ACHN (cell line): ENCODE data around the gene ANO7.
"Not testable (repeated sequence)": the region's sequence is repeated elsewhere in the genome, so short reads cannot be mapped to it uniquely, and the experiment has no call there.

Experiments used
- DNase-seq: peaks from one replicate; pipeline ENCODE4 v3.0.0-alpha.2; 2015
- in situ Hi-C: cut with HindIII; loops from 2 replicates; pipeline ENCODE4 v1.10.0; 2017; ENCODE audit warnings: low sequenced_read_pairs, low pct_ligation_motif_present, low pct_unique_long_range_greater_than_20kb

The ANO7 gene

DNA sequence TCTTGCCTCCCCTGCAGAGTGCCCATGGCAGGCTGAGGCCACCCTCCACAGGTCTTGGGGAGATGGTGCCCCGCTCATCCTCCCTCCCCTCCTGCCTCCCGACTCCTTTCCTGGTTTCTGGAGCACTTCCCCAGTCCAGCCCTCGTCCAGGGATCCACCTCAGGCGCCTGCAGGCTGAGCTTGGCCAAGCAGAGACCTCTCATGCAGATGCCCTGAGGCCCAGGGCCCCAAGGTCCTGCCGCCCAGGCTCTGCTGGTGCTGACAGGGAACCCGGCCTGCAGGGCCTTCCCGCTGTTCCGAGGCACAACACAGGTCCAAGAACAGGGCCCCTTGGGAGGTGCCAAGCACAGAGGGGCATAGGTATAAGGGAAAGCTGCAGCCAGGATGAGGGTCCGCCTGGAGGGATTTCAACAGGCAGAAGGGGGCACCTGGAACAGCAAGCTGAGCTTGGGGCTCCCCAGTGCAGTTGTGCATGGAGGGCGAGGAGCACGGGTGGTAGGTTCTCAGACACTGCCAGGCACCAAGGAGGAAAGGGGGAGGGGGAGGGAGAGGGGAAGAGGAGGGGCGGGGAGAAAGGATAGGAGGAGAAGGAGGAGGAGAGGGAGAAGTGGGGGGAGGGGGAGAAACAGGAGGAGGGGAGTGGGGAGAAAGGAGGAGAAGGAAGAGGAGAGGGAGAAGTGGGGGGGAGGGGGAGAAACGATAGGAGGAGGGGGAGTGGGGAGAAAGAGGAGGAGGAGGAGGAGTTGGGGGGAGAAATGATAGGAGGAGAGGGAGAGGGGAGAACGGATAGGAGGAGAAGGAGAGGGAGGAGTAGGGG is 1.2 kb upstream of the ANO7 start:
- in situ Hi-C loops, result no loop called here

DNA sequence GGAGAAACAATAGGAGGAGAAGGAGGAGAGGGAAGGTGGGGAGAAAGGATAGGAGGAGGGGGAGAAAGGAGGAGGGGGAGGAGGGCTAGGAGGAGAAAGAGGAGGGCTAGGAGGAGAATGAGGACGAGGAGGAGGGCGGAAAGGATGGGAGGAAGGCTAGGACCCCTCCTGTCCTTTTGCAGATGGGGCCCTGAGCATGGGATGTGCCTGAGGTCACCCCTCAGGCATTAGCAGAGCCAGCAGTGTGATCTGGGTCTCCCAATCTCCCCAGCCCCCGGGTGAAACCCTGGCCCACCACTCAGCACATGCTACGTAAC is 601 bp upstream of the ANO7 start:
- in situ Hi-C loops, result no loop called here
- DNase-seq, result no peak

More for the DNA sequence above, 1.2 kb upstream of the ANO7 start:
- DNase-seq, result no peak

DNA sequence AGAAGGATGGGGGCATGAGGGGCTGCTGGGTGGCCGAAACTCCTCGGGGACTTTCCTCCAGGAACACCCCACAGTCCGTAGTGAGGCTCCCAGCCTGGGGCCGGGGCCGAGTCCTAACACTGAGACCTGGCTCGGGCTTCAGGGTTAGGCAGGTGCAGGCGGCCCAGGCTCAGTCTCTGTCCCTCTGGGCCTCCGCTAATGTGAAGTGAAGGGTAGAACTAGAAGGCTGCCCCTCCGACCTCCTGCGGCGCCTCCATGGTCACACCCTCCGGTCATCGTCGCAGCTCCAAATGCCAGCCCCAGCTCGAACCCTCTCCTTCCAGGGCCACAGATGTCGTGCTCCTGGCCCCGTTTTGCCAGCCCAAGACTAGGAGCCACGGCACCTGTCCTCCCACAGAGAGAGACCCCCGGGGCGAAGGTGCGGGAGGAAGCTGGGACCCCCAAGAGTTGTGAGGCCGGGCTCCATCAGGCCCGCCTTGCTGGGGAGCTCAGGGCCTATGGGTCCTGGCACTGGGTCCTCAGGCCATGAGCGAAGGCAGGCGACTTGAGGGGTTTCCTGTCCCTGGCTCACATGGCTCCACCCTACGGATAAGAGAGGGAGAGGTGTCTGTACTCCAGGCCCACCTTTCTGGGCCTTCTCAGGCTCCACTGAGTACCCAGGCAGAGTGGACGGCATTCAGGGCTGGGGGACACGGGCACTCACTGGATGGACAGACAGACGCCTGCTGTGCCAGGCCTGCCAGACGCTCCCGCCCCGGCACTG is 797 bp downstream of the ANO7 start:
- DNase-seq, result no peak
- in situ Hi-C loops, result no loop called here

- DNase-seq, result no peak
- in situ Hi-C loops, result no loop called here
Measured at GRCh38 chr2:241189856-241190201, 1.4 kb downstream of the ANO7 start.

DNA sequence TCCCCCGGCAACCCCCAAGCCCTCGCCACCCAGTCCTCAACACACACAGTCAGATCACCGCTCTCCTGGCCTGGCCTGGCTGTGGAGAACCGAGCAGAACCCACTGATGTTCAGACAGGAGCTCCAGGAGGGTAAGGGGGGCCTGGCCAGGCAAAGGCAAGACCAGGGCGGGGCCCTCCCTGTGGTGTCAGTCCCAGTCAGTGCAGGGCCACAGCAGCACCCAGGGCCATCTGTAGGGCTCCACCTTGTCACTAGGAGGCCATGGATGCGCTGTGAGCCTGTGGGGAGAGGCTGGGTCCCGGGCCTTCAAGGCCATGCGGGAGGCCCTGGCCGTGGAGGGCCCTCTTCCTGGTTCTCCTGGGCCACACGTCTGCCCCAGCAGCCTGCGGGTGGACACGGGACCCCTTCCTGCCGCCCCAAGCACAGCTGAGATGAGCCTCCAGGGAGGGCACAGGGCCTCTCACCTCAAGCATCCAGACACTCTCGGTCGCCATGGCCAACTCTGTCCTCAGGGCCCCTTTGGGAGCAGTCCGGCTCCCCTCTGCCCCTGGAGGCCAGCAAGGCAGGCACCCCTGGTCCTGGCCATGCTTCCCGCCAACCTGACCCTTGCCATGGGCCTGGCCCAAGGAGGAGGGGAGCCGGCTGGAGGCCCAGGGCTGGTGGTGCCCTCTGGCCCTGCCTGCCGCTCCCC is 2.0 kb downstream of the ANO7 start:
- no peak for DNase-seq
- in situ Hi-C loops, result no loop called here

DNA sequence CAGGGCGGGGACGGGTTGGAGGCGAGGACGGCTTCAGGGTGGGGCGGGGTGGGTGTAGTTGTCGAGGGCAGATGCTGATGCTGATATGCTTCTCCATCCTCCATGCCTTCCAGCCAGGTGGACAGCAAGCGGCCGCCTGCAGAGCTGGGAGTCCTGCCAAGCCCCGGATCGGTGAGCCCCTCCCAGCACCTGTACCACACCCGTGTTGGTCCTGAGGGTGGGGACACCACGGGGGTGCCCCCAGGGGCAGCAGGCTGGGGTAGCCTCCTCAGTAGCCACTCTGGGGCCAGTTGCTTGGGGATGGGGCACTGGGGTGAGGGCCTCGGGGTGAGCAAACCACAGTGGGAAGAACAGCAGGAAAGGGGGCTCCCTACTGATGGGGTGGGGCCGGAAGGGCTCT is 2.6 kb downstream of the ANO7 start:
- no peak for DNase-seq

GRCh38 chr2:241193271-241193670 is 4.8 kb downstream of the ANO7 start:
- in situ Hi-C loops, result no loop called here
- no peak for DNase-seq

More for the DNA sequence above, 2.6 kb downstream of the ANO7 start:
- in situ Hi-C loops, result no loop called here

GRCh38 chr2:241194811-241195210 is 6.3 kb downstream of the ANO7 start:
- in situ Hi-C loops, result no loop called here
- no peak for DNase-seq

DNA sequence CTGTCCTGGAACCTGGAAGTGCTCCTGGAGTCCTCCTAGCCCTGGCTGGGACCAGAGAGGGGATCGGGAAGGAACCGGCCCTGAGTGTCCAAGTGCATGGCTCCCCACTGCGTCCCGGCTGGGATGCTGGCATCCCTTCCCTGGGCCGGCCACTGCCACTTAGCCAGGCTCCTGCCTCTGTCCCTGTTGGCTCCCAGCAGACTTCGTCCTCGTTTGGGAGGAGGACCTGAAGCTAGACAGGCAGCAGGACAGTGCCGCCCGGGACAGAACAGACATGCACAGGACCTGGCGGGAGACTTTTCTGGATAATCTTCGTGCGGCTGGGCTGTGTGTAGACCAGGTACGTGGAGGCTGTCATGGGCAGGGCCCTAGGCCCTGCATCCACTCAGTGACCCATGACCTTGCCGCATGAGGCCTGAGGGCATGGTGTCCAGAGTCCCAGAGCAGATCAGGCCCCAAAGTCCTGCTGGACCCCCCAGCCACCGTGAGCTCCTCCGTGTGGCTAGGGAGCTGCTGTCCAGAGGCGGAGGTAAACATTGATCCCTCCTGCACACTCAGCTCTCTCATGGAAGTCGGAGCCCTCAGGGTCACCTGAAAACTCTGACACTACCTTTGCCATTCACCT is 7.1 kb downstream of the ANO7 start:
- no peak for DNase-seq
- in situ Hi-C loops, result no loop called here

DNA sequence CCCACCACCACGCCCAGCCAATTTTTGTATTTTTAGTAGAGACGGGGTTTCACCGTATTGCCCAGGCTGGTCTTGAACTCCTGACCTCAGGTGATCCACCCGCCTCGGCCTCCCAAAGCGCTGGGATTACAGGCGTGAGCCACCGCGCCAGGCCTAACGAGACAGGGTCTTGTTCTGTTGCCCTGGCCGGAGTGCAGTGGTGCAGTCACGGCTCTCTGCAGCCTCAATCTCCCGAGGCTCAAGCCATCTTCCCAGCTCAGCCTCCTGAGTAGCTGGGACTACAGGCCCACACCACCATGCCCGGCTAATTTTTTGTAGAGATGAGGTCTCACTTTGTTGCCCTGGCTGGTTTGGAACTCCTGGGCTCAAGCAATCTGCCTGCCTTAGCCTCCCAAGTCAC is 8.8 kb downstream of the ANO7 start:
- in situ Hi-C loops, DNase-seq: not testable (repeated sequence)

GRCh38 chr2:241197947-241198346 is 9.5 kb downstream of the ANO7 start:
- in situ Hi-C loops, result no loop called here
- no peak for DNase-seq

GRCh38 chr2:241198381-241199279 is 10.2 kb downstream of the ANO7 start:
- no peak for DNase-seq
- in situ Hi-C loops, result no loop called here

DNA sequence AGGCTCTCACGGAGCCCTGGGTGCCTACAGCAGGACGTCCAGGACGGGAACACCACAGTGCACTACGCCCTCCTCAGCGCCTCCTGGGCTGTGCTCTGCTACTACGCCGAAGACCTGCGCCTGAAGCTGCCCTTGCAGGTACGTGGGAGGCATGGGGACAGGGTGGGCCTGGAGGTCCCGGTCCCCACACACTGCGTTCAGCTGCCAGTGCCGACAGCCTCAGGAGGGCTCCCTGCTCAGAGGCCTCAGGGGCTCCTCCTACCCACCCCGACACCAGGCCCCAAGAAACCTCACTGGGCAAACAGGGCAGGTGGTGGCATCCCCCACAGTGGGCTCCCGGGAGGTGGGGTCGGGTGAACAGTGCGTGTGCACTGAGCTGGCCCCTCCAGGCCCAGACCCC is 10.8 kb downstream of the ANO7 start:
- in situ Hi-C loops, result no loop called here
- no peak for DNase-seq

DNA sequence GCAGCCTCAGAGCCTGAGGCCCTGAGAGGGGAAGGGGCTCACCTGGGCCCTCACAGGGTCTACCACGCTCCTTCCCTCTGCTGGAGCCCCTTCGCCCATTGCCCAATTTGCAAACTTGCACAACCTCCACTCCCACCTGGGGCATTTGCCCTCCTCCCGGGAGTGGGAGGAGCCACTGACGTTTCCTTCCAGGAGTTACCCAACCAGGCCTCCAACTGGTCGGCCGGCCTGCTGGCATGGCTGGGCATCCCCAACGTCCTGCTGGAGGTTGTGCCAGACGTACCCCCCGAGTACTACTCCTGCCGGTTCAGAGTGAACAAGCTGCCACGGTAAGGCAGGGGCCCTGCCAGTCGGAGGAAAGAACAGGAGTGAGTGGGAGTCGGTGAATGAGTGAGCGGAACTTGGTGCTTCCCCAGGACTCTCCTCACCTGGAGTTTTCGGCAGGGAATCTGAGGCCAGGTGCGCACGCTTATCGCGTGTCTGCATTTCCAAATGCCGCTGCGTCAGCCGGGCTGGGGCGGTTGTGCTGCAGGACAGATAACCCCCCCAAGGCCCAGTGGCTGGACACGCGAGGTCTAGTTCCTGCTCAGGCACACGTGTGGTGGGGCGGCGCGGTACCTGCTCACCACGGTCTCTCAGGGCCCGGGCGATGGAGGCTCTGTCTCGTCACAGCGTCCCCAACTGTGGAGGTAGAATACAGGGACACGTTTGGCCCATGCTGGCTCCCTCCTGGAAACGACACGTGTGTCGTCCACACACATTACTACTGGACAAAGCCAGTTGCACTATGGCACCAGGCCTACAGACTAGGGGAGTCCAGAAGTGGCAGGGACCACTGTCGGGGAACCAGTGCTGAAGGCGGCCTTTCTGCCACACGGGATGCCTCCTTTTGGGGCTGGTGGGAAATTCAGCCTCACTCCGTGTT is 11.7 kb downstream of the ANO7 start:
- in situ Hi-C loops, result no loop called here
- DNase-seq, result no peak

- in situ Hi-C loops, result no loop called here
- no peak for DNase-seq
Measured at GRCh38 chr2:241200822-241201395, 12.4 kb downstream of the ANO7 start.

DNA sequence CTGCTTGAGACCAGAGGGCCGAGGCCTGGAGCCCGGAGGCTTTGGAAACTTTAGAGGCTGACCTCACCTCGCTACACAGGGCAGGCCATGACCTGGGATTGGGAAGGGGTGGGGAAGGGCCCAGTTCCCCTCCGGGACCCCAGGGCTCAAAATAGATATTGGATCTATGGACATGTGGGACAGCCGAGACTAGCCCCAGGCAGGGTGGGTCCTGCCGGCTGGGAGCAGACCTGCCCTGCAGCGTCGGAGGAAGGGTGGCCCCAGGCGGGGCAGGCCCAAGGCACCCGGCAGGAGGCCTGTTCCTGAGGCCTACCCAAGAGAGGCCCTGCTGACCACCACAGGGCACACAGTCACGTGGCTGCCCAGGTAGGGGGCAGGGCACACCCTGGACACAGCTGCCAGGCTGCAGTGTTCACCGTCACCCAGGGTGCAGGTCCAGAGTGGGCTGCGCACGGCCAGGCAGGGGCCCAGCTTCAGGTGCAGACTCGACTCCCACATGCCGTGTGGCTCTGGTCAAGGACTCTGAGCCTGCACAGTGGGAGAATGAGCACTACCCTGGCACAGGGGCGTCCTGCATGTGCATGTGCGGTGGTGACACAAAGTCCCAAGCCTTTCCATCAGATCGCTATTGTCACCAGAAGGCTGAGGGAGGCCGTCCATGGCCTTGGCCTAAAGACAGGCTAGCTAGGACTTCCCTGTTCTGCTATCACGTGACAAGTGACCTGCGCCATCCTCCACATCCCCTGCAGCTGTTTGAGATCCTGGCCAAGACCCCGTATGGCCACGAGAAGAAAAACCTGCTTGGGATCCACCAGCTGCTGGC is 13.2 kb downstream of the ANO7 start:
- no peak for DNase-seq
- in situ Hi-C loops, result no loop called here
